IPS-NIHi7 (cell line): ENCODE data around the gene RAB40B.
A peak's percentile ranks its signal among the peaks of the same experiment; 100 is the strongest.
"Not testable (repeated sequence)": the region's sequence is repeated elsewhere in the genome, so short reads cannot be mapped to it uniquely, and the experiment has no call there.

Experiments used
- DNase-seq: peaks from one replicate; pipeline ENCODE4 v3.0.0; 2012; ENCODE audit warnings: mixed read lengths; ENCODE audit errors: extremely low spot score

Gene RAB40B, protein sequence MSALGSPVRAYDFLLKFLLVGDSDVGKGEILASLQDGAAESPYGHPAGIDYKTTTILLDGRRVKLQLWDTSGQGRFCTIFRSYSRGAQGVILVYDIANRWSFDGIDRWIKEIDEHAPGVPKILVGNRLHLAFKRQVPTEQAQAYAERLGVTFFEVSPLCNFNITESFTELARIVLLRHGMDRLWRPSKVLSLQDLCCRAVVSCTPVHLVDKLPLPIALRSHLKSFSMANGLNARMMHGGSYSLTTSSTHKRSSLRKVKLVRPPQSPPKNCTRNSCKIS

DNA sequence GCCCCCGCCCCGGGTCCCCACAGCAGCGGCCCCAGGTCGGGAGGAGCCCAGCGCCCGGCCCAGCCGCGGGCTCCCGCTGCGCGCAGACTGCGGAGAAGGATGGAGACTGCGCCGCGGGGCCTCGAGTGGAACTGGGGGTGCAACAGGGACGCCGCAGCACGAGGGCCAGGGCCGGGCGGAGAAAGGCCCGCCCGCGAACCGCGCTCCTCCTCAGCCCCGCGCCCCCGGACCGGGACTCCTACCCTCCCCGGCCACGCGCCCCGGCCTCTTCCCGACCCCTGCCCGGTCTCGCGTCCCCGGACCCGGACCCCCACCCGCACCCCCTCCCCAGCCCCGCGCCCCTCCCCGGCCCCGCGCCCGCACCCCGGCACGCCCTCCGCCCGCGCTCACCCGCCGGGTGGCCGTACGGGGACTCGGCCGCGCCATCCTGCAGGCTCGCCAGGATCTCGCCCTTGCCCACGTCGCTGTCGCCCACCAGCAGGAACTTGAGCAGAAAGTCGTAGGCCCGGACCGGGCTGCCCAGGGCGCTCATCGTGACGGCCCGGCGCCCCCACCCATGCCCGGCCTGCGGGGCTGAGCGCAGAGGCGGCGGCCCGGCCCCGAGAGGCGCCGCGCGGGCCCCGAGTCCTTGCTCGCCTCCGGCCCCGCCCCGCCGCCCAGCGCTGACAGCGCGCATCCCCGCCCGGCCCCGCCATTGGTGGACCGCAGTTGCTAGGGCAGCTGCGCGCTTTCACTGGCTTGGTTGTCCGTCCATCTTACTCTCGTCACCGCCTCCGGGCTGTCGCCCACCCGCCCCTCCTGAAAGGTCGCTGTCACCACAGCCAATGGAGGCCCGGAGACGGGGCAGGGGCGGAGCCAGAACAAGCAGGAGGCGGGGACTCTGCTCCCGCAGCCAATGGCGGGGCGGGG, at the start of gene RAB40B:
Gene RAB40B (minus strand): TSS at position 634 of the 909 bp plus-strand sequence. CDS start 102 bp downstream, at position 532.
- DNase-seq, result peak; percentile 100

DNA sequence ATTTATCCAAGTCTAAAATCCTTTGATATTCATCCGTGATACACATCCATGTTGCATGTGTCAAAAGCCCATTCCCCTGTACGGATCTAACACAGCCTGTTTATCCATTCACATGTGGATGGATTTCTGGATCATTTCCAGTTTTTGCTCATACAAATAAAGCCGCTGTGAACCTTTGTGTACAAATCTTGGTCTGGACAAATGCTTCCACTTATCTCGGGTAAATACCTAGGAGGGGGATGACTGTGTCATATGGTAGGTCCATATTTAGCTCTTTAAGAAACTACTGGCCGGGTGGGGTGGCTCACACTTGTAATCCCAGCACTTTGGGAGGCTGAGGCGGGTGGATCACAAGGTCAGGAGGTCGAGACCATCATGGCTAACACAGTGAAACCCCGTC, 47.0 kb upstream of the RAB40B start:
- no peak for DNase-seq

DNA sequence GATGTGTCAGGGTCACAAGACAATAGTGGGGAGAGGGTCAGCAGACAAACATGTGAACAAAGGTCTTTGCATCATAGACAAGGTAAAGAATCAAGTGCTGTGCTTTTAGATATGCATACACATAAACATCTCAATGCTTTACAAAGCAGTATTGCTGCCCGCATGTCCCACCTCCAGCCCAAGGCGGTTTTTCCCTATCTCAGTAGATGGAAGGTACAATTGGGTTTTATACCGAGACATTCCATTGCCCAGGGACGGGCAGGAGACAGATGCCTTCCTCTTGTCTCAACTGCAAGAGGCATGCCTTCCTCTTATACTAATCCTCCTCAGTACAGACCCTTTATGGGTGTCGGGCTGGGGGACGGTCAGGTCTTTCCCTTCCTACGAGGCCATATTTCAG, 46.2 kb upstream of the RAB40B start:
- not testable (repeated sequence) for DNase-seq

DNA sequence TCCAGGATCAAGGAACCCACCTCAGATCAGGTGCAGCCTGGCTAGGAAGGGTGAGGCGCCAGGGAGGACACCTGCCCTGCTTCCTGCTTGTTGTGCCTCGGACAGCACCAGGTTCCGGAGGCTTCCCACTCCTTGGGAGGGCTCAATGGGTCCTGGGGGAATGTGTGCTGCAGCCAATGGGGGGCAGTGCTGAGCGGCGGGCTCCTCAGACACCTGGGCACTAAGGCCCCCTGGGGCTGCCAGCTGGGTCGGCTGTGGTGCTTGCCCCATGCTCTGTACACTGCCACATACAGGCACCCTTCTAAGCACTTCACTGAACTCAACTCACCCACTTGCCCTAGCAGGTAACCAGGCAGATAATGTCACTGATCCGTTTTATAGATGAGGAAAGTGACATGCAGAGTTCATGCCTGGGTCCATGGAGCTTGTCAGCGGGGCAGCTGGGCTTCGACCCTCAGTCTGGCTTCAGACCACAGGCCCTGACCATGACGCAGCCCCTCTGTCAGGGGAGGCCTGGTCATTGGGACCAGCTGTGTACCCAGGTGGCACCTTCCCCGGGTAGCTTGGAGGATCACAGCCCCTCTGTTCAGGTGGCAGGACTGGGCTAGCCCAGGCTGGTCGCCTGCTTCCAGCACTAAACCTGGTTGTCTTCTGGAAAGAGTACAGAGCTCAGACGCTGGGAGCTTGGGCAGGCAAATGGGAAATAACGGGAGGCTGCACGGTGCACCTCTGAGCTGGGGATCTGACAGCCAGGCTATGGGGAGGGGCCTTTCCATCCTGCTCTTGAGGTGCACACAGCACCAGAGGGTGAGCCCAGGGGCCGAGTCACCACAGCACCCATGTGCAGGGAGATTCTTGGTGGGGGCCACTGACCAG, 45.1 kb upstream of the RAB40B start:
- DNase-seq, result no peak

DNA sequence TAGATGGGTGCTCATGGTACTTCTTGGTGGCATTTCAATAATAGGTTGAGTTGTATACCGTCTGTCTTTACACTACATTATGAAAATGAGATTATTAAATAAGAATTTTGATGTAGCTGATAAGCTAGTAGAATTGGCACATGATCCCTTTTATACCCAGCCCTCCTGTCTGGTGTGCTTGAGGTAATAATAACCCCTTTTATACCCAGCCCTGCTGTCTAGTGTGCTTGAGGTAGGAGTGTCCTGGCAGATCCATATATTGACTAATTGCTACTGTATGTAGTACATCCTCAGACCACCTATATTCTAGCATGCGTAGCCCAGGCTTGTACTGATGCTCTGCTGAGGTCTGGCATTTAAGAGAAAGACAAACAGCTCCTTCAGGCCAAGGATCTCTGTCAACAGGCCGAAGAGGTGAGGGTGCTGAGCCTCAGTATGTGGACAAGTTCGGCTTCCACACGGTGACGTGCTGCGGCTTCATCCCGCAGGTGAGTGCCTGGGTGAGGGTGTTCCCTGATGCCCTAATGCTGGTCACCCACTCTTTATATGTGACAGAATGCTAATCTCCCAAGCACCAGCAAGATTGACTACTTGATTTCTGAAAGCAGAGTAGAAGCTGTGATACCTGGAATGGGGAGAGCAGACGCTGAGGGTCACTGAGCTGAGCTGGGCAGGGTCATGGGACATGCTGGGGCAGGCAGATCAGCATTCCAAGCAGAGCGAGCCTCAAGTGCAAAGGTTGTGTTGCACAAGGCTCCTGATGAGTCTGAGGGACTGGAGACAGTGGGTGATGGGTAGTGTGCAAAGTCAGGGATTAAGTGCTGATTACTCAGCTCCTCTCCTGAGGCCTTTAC, 42.6 kb upstream of the RAB40B start:
- DNase-seq, result no peak

DNA sequence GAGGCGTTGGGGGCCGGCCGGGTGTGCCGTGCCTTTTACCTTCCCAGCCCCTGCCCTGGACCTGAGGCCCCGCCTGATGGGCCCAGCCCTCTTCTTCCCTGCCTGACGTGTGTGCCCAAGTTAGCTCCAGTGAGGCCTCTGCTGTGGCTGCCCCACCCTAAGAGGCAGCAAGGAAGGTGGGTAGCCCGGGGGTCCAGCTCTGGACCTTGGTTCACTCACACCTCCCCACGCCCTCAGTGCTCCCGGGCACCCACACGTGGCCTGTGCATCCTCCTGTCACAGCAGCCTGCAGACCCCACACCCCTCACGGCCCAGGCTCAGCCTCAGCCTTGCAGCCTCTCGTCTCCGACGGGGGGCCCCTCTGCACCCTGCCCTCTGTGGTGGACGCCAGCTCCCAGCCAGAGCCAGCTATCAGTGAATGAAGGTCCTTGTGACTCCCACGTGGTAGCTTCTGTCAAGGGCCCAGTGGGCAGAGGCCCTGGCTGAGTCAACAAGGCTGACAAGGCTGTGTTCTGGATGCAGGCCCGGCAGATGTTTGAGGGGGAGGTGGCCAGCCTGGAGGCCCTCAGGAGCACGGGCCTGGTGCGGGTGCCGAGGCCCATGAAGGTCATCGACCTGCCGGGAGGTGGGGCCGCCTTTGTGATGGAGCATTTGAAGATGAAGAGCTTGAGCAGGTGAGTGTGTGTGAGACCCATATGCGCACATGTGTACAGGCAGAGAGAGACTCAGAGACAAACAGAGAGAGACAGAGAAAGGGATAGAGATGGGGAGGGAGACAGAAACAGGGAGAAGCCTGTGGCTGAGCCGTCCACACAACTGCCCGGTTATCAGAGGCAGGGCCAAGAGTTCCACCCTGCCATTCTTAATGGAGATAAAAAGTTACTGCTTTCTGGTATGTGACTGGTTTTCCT, 39.7 kb upstream of the RAB40B start:
- no peak for DNase-seq

DNA sequence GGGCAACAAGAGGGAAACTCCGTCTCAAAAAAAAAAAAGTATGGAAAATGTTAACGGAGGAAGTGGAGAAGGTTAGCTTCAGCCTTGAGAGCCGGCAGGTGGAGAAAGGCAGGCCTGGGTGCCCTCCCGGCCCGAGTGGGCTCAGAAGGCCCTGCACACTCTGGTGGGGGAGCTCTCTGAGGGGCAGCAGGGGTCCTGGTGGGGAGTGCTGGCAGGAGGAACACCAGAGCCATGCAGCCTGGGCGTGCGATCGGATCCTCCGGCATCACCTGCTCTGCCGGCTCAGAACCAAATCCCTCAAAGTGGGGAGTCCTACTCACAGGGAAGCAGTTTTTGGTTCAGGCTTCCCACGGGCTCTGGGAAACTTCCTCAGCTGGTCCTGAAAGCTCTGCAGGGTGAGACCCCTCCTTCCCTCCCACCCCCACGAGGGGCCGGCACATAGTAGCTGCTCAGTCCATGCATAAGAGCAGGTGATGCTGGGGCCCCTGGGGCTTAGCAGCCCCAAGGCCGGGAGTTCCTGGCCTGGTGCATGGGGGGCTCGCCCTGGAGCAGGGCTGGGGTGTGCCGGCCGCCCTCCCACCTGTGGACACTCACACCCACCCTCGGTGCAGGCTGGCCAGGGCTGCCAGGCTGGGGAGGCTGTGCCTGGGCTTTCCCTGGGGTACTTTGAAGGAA, 38.1 kb upstream of the RAB40B start:
- no peak for DNase-seq

DNA sequence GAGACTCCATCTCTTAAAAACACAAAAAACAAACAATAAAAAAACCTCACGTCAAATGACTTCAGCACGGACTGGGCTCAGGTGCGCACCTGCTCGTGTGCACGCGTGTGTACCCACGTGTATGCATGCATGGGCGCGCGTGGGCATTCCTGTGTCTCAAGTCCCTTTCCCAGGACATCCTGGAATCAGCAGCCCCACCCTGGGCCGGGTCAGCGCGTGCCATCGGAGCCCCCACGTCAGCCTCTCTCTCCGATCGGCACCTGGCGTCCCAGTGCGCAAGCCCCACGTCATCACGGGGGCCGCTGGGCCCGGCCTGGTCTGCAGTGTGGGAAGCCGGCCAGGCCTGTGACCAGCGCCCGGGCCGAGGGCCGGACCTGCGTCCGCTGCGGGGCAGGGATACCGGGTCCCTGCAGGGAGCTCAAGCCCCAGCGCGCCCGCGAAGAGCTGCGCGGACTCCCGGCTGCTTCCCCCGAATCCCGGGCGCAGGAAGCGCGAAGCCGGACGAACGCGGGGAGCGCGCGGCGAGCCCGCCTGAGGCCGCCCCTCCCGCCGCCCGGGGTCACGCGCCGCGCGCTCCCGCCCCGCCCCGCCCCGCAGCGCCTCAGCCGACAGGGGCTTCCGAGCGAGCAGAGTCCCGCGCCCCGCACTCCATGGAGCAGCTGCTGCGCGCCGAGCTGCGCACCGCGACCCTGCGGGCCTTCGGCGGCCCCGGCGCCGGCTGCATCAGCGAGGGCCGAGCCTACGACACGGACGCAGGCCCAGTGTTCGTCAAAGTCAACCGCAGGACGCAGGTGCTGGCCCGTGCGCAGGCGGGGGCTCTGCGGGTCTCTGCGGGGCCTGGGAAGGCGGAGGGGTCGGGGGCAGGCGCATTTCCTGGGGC, 36.7 kb upstream of the RAB40B start, which contains the start of gene FN3K:
Gene FN3K (plus strand): TSS at position 629 of the 880 bp plus-strand sequence. CDS start 22 bp downstream, at position 651.
- DNase-seq, result peak; percentile 86

DNA sequence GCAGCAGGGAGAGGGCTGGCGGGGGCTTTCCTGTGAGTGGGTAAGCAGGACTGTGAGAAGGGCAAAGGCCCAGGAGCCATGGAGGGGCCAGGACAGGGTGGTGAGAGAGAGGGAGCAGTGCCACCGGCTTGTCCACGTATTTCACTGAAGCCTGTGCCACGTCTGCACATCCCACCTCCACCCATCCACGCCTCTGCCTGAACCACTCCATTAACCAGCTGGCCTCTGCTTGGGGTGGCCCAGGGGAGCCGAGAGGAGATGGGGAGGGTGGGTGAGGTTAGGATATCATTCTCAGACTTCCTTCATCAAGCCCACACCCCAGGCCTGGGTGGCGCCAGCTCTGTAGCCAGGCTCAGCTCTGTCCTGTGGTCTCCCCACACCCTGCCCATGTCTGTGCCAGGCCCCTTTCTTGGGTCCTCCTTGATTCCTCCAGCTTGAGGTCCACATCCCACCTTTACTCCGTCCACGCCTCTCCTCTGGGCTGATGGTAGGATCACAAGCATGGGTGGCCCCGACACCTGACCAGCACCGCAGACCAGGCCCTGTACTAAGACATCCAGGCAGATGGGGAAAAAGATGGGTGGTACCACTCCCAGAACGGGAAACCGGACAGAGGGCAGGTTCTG, 33.7 kb upstream of the RAB40B start:
- no peak for DNase-seq

DNA sequence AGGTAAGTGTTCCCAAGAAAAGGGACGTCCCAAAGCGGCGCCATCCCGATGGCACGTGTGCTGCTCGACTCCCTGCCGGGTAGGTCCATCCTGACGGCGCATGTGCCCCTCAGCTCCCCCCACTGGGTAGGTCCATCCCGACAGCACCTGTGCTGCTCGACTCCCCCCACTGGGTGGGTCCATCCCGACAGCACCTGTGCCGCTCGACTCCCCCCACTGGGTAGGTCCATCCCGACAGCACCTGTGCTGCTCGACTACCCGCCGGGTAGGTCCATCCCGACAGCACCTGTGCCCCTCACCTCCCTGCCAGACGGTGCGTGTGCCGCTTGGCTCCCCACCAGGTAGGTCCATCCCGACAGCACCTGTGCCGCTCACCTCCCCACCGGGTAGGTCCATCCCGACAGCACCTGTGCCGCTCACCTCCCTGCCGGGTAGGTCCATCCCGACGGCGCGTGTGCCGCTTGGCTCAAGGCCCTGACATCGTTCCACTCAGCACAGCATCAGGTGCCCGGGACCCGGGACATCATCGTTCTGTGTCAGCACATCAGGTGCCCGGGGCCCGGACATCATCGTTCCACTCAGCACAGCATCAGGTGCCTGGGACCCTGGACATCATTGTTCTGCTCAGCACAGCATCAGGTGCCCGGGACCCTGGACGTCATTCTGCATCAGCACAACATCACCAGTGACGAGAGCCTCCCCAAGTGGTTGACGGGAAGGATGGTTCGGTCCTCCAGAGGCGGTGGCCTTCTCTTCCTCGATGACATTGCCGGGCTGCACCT, 31.2 kb upstream of the RAB40B start:
- no peak for DNase-seq

DNA sequence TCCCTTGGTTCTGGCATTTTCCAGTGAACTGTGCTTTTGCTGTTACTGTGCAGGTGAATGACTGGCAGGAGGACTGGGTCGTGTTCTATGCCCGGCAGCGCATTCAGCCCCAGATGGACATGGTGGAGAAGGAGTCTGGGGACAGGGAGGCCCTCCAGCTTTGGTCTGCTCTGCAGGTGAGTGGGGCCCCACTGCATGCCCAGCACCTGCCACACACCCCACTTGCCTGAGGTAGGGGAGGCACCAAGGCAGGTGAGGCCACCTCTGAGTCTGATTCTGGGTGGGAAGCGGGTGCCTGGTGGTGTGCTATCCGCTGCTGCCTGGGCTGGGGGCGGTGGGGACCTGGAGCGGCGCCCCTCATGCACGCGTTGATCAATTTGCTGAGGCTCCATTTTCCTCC, 27.9 kb upstream of the RAB40B start:
- DNase-seq, result no peak

DNA sequence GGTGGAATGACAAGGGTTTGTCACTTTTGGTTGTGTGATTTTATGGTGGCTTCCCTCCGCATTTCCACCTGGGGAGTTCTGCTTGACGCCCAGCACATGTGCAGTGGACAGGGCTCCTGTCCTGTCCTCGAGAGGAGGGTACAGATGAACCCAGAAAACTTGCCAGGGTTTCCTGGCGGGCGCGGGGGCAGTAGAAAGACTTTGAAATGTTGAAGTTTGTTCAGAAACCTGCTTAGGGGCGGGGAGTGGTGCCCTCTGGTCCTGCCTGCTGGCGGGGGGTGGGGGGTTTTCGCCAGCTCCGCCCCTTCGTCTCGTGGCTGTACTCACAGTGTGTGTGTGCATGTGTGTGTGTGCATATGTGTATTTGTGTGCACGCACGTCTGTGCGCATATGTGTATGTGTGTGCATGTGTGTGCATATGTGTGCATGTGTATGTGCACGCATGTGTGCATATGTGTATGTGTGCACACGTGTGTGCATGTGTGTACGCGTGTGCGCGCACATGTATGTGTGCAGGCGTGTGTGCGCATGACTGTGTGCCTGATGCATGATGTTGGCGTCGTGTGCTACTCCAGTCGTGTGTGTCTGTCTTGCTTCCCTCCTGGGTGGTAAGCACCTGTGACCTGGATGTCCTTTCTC, 24.8 kb upstream of the RAB40B start:
- DNase-seq, result no peak

DNA sequence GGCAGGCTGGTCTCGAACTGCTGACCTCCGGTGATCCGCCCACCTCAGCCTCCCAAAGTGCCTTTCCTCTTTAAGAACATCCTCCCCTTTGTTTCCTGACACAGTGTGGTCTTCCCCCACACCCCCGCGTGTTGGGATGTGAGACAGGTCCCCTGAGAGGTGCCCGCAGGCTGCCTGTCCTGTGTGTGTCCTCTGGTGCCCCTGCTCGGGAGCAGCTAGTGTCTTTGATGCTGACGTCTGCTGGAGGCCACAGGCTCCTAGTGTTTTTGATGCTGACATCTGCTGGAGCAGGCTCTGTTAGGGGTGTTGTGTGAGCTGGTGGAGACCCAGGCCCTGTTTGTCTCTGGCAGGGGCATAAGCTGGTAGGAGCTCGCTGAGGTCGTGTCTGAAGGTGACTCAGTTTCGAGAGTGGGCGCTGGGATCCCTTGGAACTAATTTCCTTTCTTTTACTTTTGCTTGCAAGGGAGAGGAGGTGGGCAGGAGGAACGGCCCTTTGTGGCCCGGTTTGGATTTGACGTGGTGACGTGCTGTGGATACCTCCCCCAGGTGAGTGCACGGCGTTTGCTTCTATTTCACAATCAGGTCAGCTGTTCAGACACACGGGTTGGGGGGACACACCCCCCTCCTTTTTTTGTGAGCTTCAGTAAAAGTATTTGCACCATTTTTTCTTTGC, 24.0 kb upstream of the RAB40B start:
- DNase-seq, result no peak

DNA sequence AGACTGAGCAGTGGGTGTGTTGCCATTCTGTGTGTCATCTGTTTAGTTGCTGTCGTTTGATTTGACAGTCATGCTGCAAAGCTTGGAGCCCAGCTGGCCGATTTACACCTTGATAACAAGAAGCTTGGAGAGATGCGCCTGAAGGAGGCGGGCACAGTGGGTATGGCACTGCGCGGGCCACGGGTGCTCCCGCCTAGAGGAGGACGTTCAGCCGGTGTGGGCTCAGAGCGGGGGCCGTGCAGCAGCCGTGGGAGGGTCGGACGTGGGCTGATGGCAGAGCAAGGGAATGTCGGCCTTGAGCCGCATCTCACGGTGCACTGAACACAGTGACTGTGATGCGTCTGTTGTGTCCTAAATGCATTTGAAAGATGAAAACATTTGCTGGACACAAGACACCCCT, 21.7 kb upstream of the RAB40B start:
- no peak for DNase-seq

DNA sequence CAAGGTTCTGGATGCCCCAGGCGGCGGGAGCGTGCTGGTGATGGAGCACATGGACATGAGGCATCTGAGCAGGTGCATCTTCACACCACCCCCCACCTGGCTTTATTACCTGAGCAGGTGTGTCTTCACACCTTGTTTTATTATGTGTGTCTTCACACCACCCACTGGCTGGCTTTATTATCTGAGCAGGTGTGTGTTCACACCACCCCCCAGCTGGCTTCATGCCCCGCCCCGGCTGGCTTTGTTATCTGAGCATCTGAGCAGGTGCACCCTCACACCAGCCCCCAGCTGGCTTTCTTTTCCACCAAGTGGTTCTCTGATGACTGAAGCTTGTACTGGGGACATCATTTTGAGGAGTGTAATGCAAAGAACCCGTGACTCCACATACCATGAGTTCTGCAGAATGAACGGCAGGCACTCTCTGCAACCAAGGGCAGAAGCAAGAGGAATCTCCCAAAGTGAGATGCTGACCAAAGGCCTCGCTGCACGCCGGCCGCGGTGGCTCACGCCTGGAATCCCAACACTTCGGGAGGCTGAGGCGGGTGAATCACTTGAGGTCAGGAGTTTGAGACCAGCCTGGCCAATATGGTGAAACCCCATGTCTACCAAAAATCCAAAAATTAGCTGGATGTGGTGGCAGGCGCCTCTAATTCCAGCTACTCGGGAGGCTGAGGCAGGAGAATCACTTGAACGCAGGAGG, 20.6 kb upstream of the RAB40B start:
- DNase-seq, result no peak
